SK-N-SH treated with all-trans-retinoic acid at 6 μM for 48 hours (cell line): ENCODE data around the gene ITPKB.

Experiments used
- ATAC-seq: fragments of 200-7000 bp; cut with Tn5 transposase; 3 replicates; pipeline ENCODE4 v1.9.1; 2020; ENCODE audit warnings: mild to moderate bottlenecking, moderate library complexity
- ARNTL ChIP-seq: fragments of 450-650 bp; formaldehyde crosslinking; IDR thresholded peaks from 2 replicates; pipeline ENCODE4 v1.5.0; 2020; ENCODE audit warnings: low read depth, mild to moderate bottlenecking, moderate library complexity, borderline replicate concordance
- CREB5 ChIP-seq: fragments of 250-450 bp; sonication (Bioruptor Pico); IDR thresholded peaks from 2 replicates; pipeline ENCODE4 v1.5.1; 2020; ENCODE audit warnings: low read depth, mild to moderate bottlenecking, moderate library complexity
- CSDC2 ChIP-seq: fragments of 250-450 bp; sonication (Bioruptor Pico); IDR thresholded peaks from 2 replicates; pipeline ENCODE4 v1.5.0; 2020; ENCODE audit warnings: mild to moderate bottlenecking, moderate library complexity
- CSRNP3 ChIP-seq: fragments of 250-450 bp; sonication (Bioruptor Pico); IDR thresholded peaks from 2 replicates; pipeline ENCODE4 v1.5.1; 2021; ENCODE audit warnings: mild to moderate bottlenecking, moderate library complexity
- ESRRG ChIP-seq: fragments of 250-450 bp; sonication (Bioruptor Pico); IDR thresholded peaks from 2 replicates; pipeline ENCODE4 v1.6.1; 2021; ENCODE audit warnings: mild to moderate bottlenecking
- GLIS3 ChIP-seq: fragments of 250-450 bp; sonication (Bioruptor Pico); IDR thresholded peaks from 2 replicates; pipeline ENCODE4 v1.5.0; 2020; ENCODE audit warnings: mild to moderate bottlenecking, moderate library complexity
- ISL1 ChIP-seq: fragments of 250-450 bp; sonication (Bioruptor Pico); IDR thresholded peaks from 2 replicates; pipeline ENCODE4 v2.1.2; 2022; ENCODE audit warnings: mild to moderate bottlenecking, moderate library complexity
- OSR1 ChIP-seq: fragments of 250-450 bp; sonication (Bioruptor Pico); IDR thresholded peaks from 2 replicates; pipeline ENCODE4 v1.8.0; 2022; ENCODE audit warnings: moderate library complexity, mild to moderate bottlenecking, inconsistent platforms
- PATZ1 ChIP-seq: fragments of 250-450 bp; sonication (Bioruptor Pico); IDR thresholded peaks from 2 replicates; pipeline ENCODE4 v1.8.0; 2020; ENCODE audit warnings: mild to moderate bottlenecking, moderate library complexity, borderline replicate concordance
- POU6F1 ChIP-seq: fragments of 250-450 bp; sonication (Bioruptor Pico); IDR thresholded peaks from 2 replicates; pipeline ENCODE4 v1.8.0; 2021; ENCODE audit warnings: low read depth, mild to moderate bottlenecking, moderate library complexity, borderline replicate concordance
- PPARA ChIP-seq: fragments of 250-450 bp; sonication (Bioruptor Pico); IDR thresholded peaks from 2 replicates; pipeline ENCODE4 v1.5.0; 2020; ENCODE audit warnings: mild to moderate bottlenecking, borderline replicate concordance
- SNAI2 ChIP-seq: fragments of 250-450 bp; sonication (Bioruptor Pico); IDR thresholded peaks from 2 replicates; pipeline ENCODE4 v1.5.0; 2020; ENCODE audit warnings: mild to moderate bottlenecking, moderate library complexity
- TCF4 ChIP-seq: fragments of 250-450 bp; sonication (Bioruptor Pico); IDR thresholded peaks from 2 replicates; pipeline ENCODE4 v1.8.0; 2021; ENCODE audit warnings: mild to moderate bottlenecking, moderate library complexity, borderline replicate concordance
- TSHZ2 ChIP-seq: fragments of 250-450 bp; sonication (Bioruptor Pico); IDR thresholded peaks from 2 replicates; pipeline ENCODE4 v1.5.0; 2020; ENCODE audit warnings: mild to moderate bottlenecking, moderate library complexity
- ZC3H10 ChIP-seq: fragments of 250-450 bp; sonication (Bioruptor Pico); IDR thresholded peaks from 2 replicates; pipeline ENCODE4 v1.5.1; 2021; ENCODE audit warnings: mild to moderate bottlenecking, moderate library complexity
- ZFP3 ChIP-seq: fragments of 250-450 bp; sonication (Bioruptor Pico); IDR thresholded peaks from 2 replicates; pipeline ENCODE4 v1.5.0; 2020; ENCODE audit warnings: mild to moderate bottlenecking, moderate library complexity
- ZFP30 ChIP-seq: fragments of 450-650 bp; formaldehyde crosslinking; IDR thresholded peaks from 2 replicates; pipeline ENCODE4 v1.5.0; 2022; ENCODE audit warnings: mild to moderate bottlenecking, moderate library complexity
- ZNF565 ChIP-seq: fragments of 450-650 bp; formaldehyde crosslinking; conservative IDR thresholded peaks from 2 replicates; pipeline ENCODE4 v1.5.0; 2020; ENCODE audit warnings: low read depth, mild to moderate bottlenecking, moderate library complexity

ITPKB gene

GRCh38 chr1:226786550-226786949 lies 47.5 kb upstream of the ITPKB start (continued):
- TF ChIP-seq CSDC2 (CRISPR knock-in tag), result no peak

- ATAC-seq, result no peak
Measured at GRCh38 chr1:226785805-226786204, 46.7 kb upstream of the ITPKB start.

GRCh38 chr1:226784081-226785049 lies 45.3 kb upstream of the ITPKB start:
- TF ChIP-seq ZC3H10 (CRISPR knock-in tag), result no peak
- TF ChIP-seq ZFP3 (CRISPR knock-in tag), result no peak
- no peak for TF ChIP-seq TCF4
- no peak for TF ChIP-seq GLIS3 (CRISPR knock-in tag)
- TF ChIP-seq SNAI2 (CRISPR knock-in tag), result no peak
- no peak for TF ChIP-seq ZFP30 (CRISPR knock-in tag)
- no peak for TF ChIP-seq PATZ1 (CRISPR knock-in tag)
- TF ChIP-seq ARNTL, result no peak
- no peak for TF ChIP-seq ZNF565 (CRISPR knock-in tag)
- TF ChIP-seq OSR1, result no peak
- no peak for ATAC-seq

More at GRCh38 chr1:226785805-226786204, 46.7 kb upstream of the ITPKB start:
- no peak for TF ChIP-seq TSHZ2 (CRISPR knock-in tag)

GRCh38 chr1:226782845-226783601 lies 43.9 kb upstream of the ITPKB start:
- ATAC-seq, result no peak
- TF ChIP-seq ISL1 (CRISPR knock-in tag) (no peak), ARNTL (no peak), ZC3H10 (CRISPR knock-in tag) (no peak)

GRCh38 chr1:226781937-226782609 lies 43.0 kb upstream of the ITPKB start:
- no peak for ATAC-seq

More at GRCh38 chr1:226781937-226782609, 43.0 kb upstream of the ITPKB start:
- TF ChIP-seq PPARA (CRISPR knock-in tag) (no peak), ZNF565 (CRISPR knock-in tag) (no peak), POU6F1 (CRISPR knock-in tag) (no peak), ZC3H10 (CRISPR knock-in tag) (no peak), CSDC2 (CRISPR knock-in tag) (no peak), ESRRG (no peak), PATZ1 (CRISPR knock-in tag) (no peak), CSRNP3 (no peak), CREB5 (CRISPR knock-in tag) (no peak)
- TF ChIP-seq, all 23 proteins: peak for 0
